Measurements from ENCODE around the gene NCBP1. TPM values are rescaled to one million over a fixed set of nuclear protein-coding genes. Genes with fewer than 3 reads are reported as not detected.

NCBP1 gene
- total and polyA plus RNA-seq, 9 of the 15 experiments (the other 6 are each of a cell fraction or from before 2014, with no cell fraction given), result 29.4 to 69.7 (median 57.5) TPM

DNA sequence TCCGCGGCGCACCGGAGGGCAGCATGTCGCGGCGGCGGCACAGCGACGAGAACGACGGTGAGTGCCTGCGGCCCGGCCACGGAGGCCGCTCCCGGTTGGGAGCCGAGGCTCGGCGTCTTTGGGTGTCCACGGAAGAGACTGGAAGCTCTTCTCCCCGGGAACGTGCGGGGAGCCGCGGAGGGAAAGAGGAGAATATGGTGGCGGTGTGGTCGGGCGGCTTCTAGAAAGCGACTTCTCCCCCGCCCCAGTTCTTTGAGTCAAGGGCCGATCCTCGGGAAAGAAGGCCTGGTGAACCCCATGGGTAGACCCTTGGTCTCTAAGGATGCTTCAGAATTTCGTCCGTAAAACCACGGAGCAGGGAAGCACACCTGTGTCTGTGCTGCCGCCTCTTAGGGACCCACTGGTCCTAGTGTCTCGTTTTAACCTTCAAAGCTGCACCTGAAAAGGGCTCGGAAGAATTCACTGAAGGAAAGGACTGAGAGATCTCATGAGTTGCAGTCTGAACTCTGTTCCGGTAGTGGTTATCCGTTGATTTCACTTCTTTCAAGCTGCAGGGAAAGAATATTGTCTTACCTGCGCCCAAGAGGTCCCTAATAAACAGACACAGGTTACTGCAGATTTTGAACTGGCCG lies 354 bp downstream of the NCBP1 start (continued):
- no peak for TF ChIP-seq ZNF133 (CRISPR knock-in tag; IDR thresholded peaks at IDR 0.05)
- no peak; a peak in 1 of 4 replicates for TF ChIP-seq TEAD1 (CRISPR knock-in tag; IDR thresholded peaks at IDR 0.05)
- no peak for TF ChIP-seq CXXC5 (CRISPR knock-in tag; IDR thresholded peaks at IDR 0.05)
- no peak for TF ChIP-seq ZNF318 (IDR thresholded peaks at IDR 0.05; ENCODE audit: borderline replicate concordance in 1 of 2, low read depth in 1 of 2)
- TF ChIP-seq RFX1 (IDR thresholded peaks at IDR 0.05), result no peak
- TF ChIP-seq KAT2B (IDR thresholded peaks at IDR 0.05; ENCODE audit: low read depth, low read length), result no peak
- TF ChIP-seq ELF1 (tag; IDR thresholded peaks at IDR 0.05), result no peak
- no peak for TF ChIP-seq EGR1 (conservative IDR thresholded peaks at IDR 0.05)
- no peak for TF ChIP-seq BACH1 (tag; IDR thresholded peaks at IDR 0.05)
- TF ChIP-seq ZBTB5 (IDR thresholded peaks at IDR 0.05), result no peak
- no peak for TF ChIP-seq SIN3A (IDR thresholded peaks at IDR 0.05; ENCODE audit: borderline replicate concordance in 2 of 2, control insufficient read depth in 1 of 2, low read depth in 2 of 2, low read length in 2 of 2)
- 0 out of 4 replicates have a peak, but pooled peaks of 1 of the 2 experiments have one; percentile 18 for TF ChIP-seq ZMIZ1 (IDR thresholded peaks at IDR 0.05; ENCODE audit: low read depth in 2 of 2, low read length in 2 of 2)
- TF ChIP-seq PCBP2 (IDR thresholded peaks at IDR 0.05; ENCODE audit: low read depth, low read length, poor library complexity, severe bottlenecking), result no peak
